Fibroblast of pulmonary artery (primary cell): ENCODE measurements around the gene FGFR2.

Experiments
- DNase-seq: peaks from one replicate; pipeline ENCODE4 v3.0.0-alpha.2; 2010; ENCODE audit warnings: low read depth
- H3K4me3 ChIP-seq: replicated peaks from 2 replicates; pipeline ENCODE4 v1.5.1; 2011; ENCODE audit warnings: low read depth, mild to moderate bottlenecking, control low read depth, low read length, moderate library complexity
- CTCF ChIP-seq: IDR thresholded peaks from 2 replicates; pipeline ENCODE4 v1.5.1; 2011; ENCODE audit warnings: mild to moderate bottlenecking, control low read depth, low read length, inconsistent platforms; ENCODE audit errors: missing control alignments

Gene FGFR2

GRCh38 chr10:121637437-121637836, 39.2 kb upstream of the FGFR2 start:
- TF ChIP-seq CTCF: no peak
- H3K4me3 ChIP-seq: no peak overlapping the region
- no peak for DNase-seq

GRCh38 chr10:121633056-121633455, 34.8 kb upstream of the FGFR2 start:
- DNase-seq: no peak
- TF ChIP-seq CTCF: no peak
- H3K4me3 ChIP-seq: no peak overlapping the region

- H3K4me3 ChIP-seq: no peak overlapping the region
- TF ChIP-seq CTCF: no peak
- no peak for DNase-seq
These were observed 33.3 kb upstream of the FGFR2 start for GRCh38 chr10:121631365-121632029.

- TF ChIP-seq CTCF: no peak
- DNase-seq: no peak
- no peak overlapping the region for H3K4me3 ChIP-seq
These were observed 30.6 kb upstream of the FGFR2 start for GRCh38 chr10:121628859-121629258.

- no peak overlapping the region for H3K4me3 ChIP-seq
- DNase-seq: no peak
- no peak for TF ChIP-seq CTCF
These were observed 29.8 kb upstream of the FGFR2 start for GRCh38 chr10:121627876-121628581.

GRCh38 chr10:121624836-121625486, 26.7 kb upstream of the FGFR2 start:
- TF ChIP-seq CTCF: no peak
- no peak overlapping the region for H3K4me3 ChIP-seq
- DNase-seq: no peak
